GM12878 (cell line): ENCODE results near the gene CD2AP.

Experiments
- POLR2A ChIP-seq: IDR thresholded peaks from 2 replicates; pipeline ENCODE4 v1.6.1; 2011; ENCODE audit warnings: low read depth, mild to moderate bottlenecking, low read length
- RAD21 ChIP-seq: IDR thresholded peaks from 2 replicates; pipeline ENCODE4 v1.6.1; 2011; ENCODE audit warnings: mild to moderate bottlenecking, low read depth, low read length, moderate library complexity; ENCODE audit not compliant: insufficient read depth
- RB1 ChIP-seq: fragments of 450-650 bp; formaldehyde crosslinking; IDR thresholded peaks from 2 replicates; pipeline ENCODE4 v1.6.1; 2017; ENCODE audit warnings: mild to moderate bottlenecking, borderline replicate concordance
- TF ChIP-seq, protein P1 (sequence below), 3 experiments: IDR thresholded peaks in 2 of 3; conservative IDR thresholded peaks in 1 of 3; 2 replicates each; pipeline ENCODE4 v1.5.1; 2011; ENCODE audit warnings: low read depth in 3 of 3, low read length in 3 of 3, mild to moderate bottlenecking in 3 of 3, control low read depth in 2 of 3, moderate library complexity in 2 of 3, inconsistent platforms in 1 of 3, mixed read lengths in 1 of 3; ENCODE audit not compliant: control insufficient read depth in 2 of 3, insufficient read depth in 1 of 3; ENCODE audit errors: extremely low read depth in 1 of 3

- TF ChIP-seq RB1 (no peak), RAD21 (no peak), POLR2A (no peak)
- TF ChIP-seq, protein P1, sequence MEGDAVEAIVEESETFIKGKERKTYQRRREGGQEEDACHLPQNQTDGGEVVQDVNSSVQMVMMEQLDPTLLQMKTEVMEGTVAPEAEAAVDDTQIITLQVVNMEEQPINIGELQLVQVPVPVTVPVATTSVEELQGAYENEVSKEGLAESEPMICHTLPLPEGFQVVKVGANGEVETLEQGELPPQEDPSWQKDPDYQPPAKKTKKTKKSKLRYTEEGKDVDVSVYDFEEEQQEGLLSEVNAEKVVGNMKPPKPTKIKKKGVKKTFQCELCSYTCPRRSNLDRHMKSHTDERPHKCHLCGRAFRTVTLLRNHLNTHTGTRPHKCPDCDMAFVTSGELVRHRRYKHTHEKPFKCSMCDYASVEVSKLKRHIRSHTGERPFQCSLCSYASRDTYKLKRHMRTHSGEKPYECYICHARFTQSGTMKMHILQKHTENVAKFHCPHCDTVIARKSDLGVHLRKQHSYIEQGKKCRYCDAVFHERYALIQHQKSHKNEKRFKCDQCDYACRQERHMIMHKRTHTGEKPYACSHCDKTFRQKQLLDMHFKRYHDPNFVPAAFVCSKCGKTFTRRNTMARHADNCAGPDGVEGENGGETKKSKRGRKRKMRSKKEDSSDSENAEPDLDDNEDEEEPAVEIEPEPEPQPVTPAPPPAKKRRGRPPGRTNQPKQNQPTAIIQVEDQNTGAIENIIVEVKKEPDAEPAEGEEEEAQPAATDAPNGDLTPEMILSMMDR (IDR thresholded peaks at IDR 0.05 in 2 of 3, conservative IDR thresholded peaks at IDR 0.05 in 1 of 3; ENCODE audit: control insufficient read depth in 2 of 3, extremely low read depth in 1 of 3, insufficient read depth in 1 of 3, low read depth in 3 of 3, low read length in 3 of 3) = no peak
These were observed 178.4 kb downstream of the CD2AP start for GRCh38 chr6:47655719-47656595.
